GM18861 (cell line): ENCODE data around the gene UBXN11.
"Not testable (repeated sequence)": the region's sequence is repeated elsewhere in the genome, so short reads cannot be mapped to it uniquely, and the experiment has no call there.

Source experiments
- ATAC-seq: cut with Tn5 transposase; IDR thresholded peaks from one replicate; pipeline ENCODE4 v1.9.1; 2021; ENCODE audit not compliant: unreplicated experiment

UBXN11 gene

DNA sequence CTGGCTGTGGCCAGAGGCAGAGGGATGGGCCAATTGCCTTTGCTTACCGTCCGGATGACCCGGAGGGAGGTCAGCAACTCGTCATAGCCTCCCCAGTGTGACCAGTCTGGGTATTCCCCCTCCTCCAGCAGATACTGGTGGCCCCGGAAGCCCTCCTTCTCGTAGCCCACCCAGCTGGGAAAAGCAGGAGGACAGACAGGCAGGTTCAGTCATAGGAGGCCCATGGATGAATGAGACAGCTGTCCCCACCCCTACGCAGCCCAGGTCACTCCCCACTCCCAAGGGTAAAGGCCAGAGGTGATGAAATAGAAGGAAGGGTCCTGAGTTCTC, 30.7 kb upstream of the UBXN11 start:
- ATAC-seq, result no peak

DNA sequence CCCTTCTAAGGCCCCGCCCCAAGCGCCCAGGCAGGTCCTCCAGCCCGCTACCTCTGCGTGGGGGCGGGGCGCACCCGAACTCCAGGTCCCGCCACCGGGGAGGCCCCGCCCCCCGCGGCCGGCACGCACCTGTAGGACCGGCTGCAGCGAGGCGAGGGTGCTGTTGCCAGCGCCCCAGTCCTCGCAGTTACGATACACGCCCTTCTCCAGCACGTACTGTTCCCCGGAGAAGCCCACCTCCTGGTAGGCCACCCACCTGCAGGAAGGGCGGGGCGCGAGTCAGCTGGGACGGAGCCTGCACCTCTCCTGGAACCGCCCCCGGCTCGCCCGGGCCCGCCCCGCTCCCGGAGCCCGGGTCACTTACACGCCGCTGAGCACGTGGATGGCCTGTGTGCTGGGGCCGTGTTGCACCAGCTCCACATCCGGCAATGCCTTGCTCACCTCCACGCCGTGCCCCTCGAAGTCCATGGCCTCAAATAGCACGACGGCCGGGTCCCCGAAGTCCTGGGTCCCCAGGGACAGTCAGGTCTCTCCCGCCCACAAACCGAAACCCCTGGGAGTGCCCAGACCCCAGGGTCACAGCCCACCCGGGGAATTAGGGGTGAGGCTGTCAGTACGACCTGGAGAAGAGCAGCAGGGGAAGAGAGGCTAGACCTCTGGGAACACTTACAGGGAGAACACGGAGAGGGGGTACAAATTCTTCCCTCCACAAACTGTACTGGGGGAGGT, 30.2 kb upstream of the UBXN11 start:
- no peak for ATAC-seq

DNA sequence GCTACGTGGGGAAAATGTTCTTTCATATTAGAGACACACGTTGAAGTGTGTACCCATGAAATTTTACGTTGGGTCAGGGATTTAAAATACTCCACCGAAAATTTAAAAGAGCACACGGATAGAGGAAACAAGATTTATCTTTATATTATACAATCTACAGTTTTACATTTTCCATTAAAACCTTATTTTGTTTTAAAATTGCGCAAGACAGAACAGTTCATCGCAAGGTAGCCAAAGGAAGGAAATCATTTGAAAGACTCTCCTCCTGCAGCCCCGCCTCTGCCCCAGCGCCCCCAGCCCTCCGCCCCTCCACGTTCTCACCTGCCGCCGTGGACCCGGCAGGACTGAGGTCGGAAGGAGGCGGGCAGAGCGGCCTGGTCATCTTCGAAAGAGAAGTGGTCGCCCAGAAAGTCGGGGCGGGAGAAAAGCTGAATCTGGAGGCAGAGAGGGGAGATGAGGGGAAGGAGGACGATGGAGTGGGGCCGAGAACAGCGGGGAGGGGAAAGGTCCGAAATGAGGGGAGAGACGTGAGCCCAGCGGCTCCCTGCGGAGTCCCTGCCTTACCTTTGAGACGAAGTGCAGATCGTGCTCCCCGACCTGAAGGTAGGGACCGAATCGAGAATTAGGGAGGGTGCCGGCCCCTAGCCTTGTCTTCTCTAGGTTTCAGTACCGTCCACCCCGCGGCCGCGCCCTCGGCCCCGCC, 29.5 kb upstream of the UBXN11 start:
- ATAC-seq, result no peak

DNA sequence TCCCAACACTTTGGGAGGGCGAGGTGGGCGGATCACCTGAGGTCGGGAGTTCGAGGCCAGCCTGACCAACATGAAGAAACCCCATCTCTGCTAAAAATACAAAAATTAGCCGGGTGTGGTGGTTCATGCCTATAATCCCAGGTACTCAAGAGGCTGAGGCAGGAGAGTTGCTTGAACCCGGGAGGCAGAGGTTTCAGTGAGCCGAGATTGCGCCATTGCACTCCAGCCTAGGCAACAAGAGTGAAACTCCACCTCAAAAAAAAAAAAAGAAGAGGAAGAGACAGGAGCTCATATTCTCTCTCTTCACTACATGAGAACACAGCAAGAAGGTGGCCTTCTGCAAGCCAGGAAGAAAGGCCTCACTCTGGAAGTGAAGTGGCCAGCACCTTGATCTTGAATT, 26.9 kb upstream of the UBXN11 start:
- ATAC-seq, result not testable (repeated sequence)

DNA sequence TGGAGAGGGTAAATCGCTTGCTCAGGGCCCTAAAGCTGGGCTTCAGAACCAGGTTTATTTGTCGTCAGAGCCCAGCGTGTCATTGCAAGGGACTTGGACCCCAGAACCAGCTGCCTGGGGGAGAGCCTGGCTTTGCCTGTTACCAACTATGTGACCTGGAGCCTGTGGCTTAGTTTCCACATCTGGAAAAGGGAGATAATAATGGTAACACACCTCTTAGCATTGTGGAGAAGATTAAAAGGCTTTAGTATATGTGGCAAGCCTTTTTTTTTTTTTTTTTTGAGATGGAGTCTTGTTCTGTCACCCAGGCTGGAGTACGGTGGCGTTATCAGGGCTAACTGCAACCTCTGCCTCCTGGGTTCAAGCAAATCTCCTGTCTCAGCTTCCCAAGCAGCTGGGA, 23.8 kb upstream of the UBXN11 start:
- no peak for ATAC-seq

DNA sequence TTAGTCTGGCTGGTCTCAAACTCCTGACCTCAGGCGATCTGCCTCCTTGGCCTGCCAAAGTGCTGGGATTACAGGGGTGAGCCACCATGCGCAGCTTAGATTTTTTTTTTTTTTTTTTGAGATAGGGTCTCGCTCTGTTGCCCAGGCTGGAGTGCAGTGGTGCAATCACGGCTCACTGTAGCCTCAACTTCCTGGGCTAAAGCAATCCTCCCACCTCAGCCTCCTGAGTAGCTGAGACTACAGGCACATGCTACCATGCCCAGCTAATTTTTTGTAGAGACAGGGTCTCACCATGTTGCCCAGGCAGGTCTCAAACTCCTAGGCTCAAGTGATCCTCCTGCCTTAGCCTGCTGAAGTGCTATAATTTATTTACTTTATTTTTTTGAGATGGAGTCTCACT, 22.9 kb upstream of the UBXN11 start:
- ATAC-seq, result not testable (repeated sequence)

DNA sequence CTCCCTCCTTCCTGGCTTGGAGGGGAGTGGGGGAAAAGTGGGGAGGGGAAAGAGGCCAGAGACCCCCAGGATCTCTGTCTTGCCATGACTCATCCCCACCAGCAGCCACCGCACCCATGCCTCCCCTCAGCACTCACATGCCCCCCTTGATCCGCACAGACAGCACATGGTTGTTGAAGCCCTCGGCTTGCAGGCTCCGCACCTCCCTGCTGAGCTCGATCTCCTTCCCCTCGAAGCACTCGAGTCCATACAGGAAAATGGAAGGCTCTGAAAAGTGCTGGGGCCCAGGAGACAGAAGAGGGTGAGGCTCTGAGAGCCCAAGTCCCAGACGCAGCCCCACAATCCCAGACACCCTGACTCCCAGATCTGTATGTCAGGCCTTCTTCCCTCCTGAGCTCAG, 22.2 kb upstream of the UBXN11 start:
- ATAC-seq, result no peak

DNA sequence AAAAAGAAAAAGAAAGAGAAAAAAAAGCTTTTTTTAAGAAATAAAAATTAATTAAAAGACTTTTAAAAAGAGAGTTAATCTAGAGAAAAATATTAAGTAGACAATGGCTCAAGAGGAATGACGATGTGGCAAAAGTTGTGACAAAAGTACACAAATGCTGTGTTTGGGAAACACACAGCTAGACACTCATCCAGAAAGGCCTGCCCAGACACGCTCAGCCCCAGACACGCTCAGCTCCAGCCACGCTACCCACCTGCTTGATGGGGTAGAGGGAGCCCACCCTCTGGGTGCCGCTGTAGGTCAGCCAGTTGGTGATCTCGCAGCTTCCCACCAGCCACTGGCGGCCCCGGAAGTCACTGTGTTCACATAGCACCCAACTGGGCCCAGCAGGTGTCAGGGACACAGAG, 21.5 kb upstream of the UBXN11 start:
- no peak for ATAC-seq

DNA sequence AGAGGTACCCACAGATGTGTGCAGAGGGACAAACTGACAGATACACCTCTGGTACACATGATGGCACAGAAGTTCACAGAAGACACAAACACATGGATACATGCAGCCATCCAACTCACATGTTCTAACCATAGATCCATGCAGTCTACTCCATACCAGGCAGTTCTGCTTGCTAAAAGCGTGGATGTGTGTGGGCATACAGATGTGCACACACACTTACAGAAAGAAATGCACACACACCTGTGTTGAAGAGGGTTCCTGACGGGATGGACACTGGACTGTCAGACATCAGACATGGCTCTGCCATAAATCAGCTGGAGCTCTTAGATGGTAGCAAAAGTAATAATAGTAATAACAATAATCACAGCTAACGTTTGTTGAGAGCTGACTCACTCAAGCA, 18.1 kb upstream of the UBXN11 start:
- no peak for ATAC-seq

DNA sequence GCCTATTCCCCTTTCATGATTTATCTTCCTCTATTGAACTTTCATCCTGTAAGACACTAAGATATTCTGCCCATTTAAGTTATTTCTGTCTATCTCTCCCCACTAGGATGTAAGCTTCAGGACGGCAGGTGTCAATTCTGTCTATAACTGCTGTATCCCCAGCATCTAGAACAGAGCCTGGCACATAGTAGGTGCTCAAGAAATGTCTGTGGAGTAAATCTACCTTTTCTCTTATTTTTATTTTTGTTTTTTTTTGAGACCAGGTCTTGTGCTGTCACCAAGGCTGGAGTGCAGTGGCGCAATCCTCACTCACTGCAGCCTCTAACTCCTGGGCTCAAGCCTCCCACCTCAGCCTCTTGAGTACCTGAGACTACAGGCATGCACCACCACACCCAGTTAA, 16.9 kb upstream of the UBXN11 start:
- no peak for ATAC-seq

DNA sequence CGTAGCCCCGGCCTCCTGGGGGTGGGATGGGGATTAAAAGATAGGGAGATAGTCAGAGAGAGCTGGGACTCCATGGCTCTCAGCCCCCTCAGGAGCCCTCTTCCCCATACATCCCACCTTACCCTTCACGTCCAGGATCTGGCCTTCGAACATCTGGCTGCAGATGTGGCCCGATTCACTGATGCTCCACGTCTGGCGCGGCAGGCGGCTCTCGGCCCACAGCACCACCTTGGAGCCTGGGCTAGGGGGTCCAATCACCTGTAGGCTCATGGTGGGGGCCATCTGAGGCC, 15.6 kb upstream of the UBXN11 start:
- ATAC-seq, result no peak

DNA sequence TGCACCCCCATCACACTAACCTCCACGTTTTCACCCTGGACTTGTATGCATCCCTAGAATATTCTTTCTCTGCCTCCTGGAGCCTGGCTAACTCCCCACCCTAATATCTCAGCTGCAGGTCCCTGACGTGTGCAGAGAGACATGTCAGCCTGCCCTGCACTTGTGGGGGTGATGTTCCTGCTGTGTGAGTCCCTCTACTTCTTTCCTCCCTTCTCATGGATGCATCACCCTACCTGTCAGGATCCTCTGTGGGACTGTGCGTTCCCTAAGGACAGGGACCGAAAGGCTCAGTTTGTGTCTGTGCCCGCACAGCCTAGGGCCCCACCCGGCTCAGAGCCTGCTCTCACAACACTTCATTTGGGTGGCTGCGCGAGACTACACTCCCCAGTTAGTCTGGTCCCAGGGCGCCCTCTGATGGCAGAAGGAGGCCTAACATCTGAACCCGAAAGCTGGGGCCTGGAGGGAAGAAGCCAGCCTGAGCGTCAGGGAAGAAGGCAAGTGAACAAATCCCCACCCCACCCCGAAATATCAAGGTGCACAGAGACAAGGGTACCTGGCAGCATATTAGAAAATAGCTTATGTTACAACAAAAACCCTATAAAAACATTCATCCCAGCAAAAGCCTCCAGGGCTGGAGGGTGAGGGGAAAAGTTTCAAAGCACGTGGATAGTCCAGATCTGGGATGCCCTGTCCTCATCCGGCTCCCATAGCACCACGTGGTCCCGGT, 15.0 kb upstream of the UBXN11 start:
- no peak for ATAC-seq

DNA sequence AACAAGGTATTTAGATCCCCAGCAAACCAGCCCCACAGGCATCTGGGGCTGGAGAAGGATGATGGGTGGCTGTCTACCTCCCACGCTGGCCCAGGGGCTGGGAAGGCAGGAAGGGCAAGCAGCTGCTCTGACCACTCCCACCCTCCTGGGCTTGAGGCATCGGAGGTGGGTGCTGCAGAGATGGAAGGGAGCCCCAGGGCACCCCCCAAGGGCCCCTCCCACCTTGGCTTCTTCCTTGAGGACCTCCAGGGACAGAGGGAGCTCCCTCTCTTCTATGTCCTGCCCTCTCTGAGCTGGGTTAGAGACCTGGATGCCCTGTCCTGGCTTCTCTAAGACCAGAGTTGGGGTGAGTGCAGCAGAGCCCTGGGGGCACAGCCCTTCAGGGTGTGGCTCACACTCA, 14.5 kb upstream of the UBXN11 start:
- no peak for ATAC-seq

DNA sequence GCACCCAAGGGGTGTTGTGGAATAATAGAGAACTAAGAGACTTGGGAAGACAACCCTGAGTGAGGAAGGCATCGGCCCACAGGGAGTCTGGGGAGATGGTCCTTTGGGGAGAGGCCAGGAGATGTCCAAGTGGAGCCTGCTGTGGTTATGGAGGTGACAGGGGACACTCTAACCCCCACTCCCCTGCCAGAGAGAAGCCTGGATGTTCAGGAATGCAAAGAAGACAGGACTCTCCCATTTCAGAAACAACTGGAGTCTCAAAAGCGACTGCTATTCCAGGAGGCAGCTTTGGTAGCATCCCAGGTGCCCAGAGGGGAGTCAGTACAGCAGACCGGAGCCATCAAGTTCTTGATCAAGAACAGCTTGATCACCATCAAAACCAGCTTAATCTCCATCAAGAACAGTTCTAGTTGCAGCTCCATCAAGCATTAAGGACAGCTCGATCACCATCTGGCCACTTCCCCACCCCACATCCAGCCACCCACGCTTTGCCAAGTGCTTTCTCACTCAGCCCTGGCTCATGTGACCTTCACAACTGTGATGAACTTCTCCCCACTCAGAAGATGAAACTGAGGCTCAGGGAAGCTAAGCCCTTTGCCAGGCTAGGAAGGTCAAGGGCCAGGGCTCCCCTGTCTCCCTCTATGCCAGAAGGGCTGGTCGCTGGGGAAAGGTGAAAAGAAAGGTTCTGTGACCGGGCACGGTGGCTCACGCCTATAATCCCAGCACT, 12.1 kb upstream of the UBXN11 start:
- no peak for ATAC-seq

DNA sequence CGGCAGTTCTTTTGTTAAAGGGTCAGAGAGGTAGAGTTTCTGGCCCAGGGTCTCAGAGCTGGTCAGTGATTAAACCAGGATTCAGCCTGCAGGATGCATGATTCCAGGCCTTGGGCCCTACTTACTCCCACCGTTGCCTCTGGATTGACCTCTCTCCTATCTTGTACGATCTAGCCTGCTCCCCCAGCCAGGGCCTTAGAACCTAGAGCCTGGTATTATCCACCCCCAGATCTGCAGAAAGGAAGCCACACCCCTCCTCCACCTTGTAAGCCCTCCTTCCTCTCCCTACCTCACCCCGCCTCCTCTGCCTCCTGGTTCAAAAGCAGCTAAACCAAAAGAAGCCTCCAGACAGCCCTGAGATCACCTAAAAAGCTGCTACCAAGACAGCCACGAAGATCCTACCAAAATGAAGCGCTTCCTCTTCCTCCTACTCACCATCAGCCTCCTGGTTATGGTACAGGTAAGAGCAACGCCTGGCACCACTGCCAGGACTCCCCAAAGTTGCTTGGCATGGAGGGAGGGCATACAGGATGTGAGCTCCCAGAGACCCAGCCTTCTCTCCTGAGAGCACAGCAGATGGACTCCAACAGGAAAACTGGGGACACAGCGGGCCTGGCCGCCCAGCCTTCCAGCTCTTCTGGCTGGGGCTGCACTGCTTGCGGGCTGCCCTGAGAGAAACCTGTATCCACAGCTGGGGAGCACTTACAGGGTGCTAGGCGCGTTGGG, 11.3 kb upstream of the UBXN11 start, which contains the start of gene CD52:
Gene CD52, plus strand, starts transcription at position 347 of the 726 bp plus-strand sequence. Its CDS starts 60 bp downstream, at position 407.
- no peak for ATAC-seq

DNA sequence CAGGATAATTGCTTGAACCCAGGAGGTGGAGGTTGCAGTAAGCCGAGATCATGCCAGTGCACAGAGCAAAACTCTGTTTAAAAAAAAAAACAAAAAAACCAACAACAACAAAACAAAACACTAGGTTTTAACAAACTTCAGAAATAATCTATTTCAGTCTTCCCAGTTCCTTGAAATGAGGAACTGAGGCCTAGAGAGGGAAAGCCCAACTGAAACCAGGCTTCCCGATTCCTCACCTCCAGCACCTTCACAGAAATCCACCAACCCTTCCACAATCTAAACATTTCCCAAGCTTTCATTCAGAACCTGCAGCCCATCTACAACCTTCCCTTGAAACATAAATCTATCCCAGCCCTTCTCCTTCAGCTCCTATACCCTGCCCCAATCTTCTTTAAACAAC, 10.7 kb upstream of the UBXN11 start:
- no peak for ATAC-seq

DNA sequence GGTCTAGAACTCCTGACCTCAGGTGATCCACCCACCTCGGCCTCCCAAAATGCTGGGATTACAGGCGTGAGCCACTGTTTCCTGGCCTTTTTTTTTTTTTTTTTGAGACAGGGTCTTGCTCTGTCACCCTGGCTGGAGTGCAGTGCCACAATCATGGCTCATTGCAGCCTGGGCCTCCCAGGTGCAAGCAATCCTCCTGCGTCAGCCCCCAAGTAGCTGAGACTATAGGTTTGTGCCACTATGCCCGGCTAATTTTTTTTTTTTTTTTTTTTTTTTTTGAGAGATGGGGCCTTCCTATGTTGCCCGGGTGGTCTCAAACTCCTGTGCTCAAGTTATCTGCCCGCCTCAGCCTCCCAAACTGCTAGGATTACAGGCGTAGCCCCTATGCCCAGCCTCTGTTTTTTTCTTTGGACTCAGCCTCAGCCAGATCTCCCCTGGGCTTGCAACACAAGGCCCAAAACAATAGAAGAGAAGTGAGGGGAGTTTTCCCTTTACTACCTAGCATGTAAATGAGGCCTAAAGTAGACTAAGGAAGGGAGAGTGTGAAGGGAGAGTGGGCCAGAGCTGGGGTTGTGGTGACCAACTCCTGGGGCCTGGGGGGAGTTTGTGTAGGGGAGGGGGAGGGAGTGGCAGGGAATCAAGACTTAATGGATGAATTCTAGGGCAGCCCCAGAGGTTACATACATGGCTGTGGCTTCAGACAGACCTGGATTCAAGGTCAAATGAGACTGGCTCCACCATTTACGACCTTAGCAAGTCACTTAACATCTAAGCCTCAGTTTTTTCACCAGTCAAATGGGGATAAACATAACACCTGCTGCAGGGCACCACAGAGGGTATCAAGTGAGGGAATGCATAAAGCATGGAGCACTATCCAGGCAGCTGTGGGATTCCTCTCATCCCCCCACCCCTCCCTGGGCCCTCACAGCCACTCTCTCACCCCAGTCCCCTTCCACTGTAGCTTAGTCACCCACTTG, 9.7 kb upstream of the UBXN11 start:
- ATAC-seq, result no peak

DNA sequence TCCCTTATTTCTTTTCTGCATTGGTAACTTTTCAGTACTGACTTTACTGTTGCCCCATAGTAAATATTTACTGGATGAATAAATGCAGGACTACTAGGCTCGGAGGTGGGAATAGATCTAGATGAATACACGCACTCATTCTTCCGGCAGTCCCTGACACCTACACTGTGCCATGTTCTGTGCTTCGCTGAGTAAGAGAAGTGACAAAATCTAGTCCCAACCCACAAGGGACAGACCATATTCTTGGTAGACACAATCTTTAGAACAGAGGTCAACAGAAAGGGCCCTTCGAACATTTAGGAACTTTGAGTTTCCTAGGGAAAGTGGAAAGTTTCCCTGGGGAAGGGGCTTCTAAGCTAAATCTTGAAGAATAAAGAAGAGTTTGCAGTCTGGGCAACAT, 8.1 kb upstream of the UBXN11 start:
- ATAC-seq, result no peak

DNA sequence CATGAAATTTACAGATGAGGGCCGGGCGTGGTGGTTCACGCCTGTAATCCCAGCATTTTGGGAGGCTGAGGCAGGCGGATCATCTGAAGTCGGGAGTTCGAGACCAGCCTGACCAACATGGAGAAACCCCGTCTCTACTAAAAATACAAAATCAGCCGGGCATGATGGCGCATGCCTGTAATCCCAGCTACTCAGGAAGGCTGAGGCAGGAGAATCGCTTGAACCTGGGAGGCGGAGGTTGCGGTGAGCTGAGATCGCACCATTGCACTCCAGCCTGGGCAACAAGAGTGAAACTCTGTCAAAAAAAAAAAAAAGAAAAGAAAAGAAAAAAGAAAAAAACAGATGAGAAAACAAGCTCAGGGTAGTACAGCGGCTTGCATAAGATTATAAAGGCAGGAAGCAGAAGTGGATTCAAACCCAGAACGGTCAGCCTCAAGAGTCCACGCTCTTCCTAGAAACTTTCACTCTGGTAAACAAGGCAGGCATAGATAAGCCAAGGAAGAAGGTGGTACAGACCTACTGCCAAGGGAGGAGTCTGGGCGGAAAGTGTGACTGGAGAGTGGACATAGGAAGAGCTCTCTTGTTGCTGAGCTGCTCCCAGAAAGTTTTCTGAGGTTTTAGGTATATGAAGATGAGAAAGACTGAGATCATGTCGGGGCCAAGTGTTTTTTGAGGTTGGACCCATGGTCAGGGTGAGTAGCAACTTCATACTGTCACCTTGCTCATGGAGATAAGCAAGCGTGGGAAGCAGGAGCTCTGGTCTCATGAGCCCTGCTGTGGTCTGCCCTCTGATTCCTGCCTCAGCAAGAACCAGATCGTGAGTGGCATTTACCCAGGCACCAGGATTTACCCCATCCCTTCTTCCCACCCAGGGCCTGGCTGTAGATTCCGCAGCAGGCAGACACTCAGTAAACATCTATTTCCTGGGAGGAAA, 1.8 kb upstream of the UBXN11 start:
- not testable (repeated sequence) for ATAC-seq
